ENCODE measurements around the gene DNAH10.

DNAH10 gene, protein sequence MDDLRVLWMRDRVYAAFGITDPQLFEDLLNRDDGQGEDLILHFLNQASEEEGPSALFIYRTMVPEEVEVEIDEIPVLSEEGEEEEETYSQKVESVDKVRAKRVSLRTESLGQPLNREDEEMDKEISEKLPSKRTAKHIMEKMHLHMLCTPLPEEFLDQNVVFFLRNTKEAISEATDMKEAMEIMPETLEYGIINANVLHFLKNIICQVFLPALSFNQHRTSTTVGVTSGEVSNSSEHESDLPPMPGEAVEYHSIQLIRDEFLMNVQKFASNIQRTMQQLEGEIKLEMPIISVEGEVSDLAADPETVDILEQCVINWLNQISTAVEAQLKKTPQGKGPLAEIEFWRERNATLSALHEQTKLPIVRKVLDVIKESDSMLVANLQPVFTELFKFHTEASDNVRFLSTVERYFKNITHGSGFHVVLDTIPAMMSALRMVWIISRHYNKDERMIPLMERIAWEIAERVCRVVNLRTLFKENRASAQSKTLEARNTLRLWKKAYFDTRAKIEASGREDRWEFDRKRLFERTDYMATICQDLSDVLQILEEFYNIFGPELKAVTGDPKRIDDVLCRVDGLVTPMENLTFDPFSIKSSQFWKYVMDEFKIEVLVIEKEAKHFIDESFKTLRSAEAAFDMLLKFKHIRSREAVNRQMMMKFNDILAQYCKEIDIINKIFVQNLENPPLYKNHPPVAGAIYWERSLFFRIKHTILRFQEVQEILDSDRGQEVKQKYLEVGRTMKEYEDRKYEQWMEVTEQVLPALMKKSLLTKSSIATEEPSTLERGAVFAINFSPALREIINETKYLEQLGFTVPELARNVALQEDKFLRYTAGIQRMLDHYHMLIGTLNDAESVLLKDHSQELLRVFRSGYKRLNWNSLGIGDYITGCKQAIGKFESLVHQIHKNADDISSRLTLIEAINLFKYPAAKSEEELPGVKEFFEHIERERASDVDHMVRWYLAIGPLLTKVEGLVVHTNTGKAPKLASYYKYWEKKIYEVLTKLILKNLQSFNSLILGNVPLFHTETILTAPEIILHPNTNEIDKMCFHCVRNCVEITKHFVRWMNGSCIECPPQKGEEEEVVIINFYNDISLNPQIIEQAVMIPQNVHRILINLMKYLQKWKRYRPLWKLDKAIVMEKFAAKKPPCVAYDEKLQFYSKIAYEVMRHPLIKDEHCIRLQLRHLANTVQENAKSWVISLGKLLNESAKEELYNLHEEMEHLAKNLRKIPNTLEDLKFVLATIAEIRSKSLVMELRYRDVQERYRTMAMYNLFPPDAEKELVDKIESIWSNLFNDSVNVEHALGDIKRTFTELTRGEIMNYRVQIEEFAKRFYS (N-terminal part only)

DNA sequence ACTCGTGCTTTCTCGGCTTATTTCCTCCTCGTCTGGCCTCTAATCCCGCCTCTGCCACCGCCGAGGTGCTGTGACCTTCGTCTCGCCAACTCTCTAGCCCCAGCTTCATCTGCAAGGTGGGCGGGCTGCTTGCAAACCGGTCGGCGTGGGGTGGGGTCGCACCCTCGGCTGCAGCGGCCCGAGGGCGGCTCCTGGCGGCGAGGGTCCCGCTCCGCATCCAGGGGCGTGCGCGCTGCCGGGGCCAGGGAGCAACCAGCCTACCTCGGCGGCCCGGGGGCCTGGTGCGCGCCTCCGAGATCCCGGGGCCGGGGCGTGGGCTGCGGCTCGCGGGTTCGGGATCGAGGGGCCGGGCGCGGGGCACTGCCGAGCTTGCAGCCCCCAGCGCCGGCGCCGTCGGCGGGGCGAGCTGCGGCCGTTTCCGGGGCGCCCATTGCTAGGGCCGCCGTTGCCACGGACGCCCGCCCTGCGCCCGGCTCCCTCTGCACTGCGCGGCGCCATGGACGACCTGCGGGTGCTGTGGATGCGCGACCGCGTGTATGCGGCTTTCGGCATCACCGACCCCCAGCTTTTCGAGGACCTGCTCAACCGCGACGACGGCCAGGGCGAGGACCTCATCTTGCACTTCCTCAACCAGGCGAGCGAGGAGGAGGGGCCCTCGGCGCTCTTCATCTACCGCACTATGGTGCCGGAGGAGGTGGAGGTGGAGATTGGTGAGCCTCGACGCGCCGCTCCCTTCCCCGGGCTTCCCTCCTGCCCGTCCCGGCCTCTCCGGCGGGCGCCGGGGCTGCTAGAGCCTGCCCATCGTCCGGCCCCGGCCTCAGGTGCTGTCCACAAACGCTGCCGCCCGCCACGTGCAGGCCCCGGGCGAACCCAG lies at the start of gene DNAH10:
DNAH10 (plus strand) TSS at position 461 of the 874 bp plus-strand sequence; CDS start at position 497, 36 bp downstream.
- peak; percentile 67 for DNase-seq

- DNase-seq, result no peak
Observed at GRCh38 chr12:123712780-123713319, 49.3 kb upstream of the DNAH10 start.

GRCh38 chr12:123713398-123713797 lies 48.7 kb upstream of the DNAH10 start:
- peak; percentile 36 for DNase-seq

GRCh38 chr12:123713823-123714585 lies 48.1 kb upstream of the DNAH10 start:
- peak; percentile 73 for DNase-seq

- DNase-seq, result no peak
Observed at GRCh38 chr12:123715195-123715594, 46.9 kb upstream of the DNAH10 start.

DNA sequence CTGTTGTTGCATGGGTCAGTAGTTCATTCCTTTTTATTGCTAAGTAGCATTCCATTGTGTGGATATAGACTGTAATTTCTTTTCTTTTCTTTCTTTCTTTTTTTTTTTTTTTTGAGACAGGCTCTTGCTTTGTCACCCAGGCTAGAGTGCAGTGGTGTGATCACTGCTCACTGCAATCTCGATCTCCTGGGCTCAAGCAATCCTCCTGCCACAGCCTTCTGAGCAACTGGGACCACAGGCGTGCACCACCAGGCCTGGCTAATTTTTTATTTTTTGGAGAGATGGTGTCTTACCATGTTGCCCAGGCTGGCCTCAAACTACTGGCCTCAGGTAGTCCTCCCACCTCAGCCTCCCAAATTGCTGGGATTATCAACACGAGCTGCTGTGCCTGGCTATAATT lies 44.8 kb upstream of the DNAH10 start:
- no peak for DNase-seq

- no peak for DNase-seq
Observed at GRCh38 chr12:123720141-123720814, 41.8 kb upstream of the DNAH10 start.

- no peak for DNase-seq
Observed at GRCh38 chr12:123721245-123721644, 40.9 kb upstream of the DNAH10 start.

DNA sequence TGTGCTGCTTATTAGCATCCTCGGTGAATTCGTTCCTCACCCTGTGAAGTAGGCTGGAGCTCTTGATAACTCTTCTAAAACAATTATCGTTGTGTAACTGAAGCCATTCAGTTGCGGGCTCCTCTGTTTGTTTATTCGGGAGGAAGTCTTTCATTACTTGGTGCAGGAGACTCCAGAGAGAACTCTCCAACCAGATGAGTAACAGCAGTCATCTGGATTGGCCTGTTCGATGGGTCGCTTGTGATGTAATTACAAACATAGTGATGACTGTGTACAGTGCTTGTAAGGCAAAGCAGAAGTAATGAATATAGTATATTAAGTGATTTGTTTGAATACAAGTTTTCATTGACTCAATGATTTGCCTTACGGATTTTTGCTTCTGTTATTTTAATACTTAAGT lies 39.1 kb upstream of the DNAH10 start:
- DNase-seq, result no peak

DNA sequence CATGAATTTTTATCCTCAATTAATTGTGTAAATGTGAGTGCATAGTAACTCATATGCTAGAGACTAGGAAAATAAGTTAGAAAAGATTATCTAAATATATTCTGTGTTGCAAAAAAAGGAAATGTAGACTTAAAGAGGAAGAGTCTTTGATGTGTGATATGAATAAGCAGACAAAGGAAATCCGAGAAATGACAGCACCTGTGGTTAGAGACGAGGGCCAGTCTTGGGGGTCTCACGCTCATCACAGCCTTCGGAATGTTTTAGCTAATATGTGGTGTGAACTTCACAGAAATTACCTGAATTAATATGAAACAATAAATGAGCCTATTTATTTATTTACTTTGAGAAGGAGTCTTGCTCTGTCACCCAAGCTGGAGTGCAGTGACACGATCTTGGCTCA lies 38.3 kb upstream of the DNAH10 start:
- DNase-seq, result peak; percentile 59

DNA sequence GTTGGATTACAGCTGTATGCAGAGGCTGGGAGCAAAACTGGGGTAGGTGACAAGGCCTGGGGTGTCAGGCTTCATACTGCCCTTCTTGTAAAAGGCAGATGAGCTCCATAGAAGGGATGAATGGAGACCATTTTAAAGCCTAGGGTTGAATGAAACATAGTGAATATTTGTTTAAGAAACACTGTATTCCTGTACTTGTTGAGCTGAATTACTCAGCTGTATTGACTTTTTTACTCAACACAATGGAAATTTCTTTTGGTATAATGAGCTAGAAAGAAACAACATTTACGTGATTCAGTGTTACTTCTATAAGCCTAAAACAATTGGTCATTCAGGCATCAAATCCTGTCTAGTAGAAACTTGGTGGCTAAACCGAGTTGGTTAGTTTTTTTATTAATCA lies 35.9 kb upstream of the DNAH10 start:
- DNase-seq, result no peak

GRCh38 chr12:123726962-123727361 lies 35.1 kb upstream of the DNAH10 start:
- DNase-seq, result no peak

GRCh38 chr12:123727878-123728277 lies 34.2 kb upstream of the DNAH10 start:
- DNase-seq, result no peak

- DNase-seq, result no peak
Observed at GRCh38 chr12:123731596-123731995, 30.5 kb upstream of the DNAH10 start.

DNA sequence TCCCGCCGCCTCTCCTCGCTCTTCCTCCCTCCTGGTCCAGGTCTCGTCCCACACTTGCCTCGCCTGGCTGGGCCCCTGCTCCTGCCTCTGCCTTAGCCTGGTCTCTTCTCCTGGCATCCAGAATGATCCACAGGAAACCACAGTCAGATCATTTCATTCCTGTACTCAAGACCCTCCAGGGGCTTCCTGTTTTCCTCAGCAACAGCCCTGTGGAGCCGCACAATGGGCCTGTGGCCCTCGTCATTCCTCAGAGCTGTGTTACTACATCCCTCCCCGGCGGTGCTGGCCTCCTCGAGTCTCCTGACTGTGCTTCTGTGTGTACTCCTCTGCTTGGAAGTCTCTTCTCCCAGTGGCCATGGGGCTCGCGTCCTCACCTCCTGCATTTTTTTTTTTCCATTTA lies 29.9 kb upstream of the DNAH10 start:
- no peak for DNase-seq

DNA sequence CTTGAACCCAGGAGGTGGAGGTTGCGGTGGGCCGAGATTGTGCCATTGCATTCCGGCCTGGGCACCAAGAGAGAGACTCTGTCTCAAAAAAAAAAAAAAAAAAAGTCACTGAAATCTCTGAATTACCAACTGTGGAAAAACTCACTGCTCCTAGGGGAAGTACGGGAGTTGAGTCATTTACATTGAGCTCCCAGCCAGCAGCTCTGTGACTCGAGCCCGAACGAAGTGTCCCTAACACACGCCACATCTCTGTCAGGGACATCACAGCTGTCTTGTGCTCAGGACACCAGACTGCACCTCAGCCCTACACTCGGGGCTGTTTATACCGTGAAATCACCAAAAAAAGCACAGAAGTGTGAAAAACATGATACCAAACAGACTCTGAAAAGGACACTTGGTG lies 28.9 kb upstream of the DNAH10 start:
- peak; percentile 28 for DNase-seq

DNA sequence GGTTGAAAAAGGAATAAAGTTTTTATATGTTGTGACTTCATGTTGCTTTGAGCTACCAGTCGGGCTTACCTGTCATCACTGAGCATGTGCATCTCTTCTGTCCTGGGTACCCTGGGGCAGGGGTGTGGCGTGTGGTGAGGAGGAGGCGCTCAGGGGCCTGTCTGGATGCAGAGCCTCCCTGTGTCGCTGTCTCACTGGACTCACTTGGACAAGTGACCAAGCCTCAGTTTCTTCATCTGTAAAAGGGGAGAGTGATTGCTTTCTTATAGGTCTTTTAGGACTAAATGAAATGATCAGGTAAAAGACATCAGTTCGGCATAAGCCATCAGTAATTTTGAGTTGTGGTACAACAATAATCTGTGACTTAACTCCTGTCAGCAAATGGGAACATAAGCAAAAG lies 27.8 kb upstream of the DNAH10 start:
- no peak for DNase-seq

- no peak for DNase-seq
Observed at GRCh38 chr12:123741937-123742572, 20.0 kb upstream of the DNAH10 start.

- DNase-seq, result peak; percentile 29
Observed at GRCh38 chr12:123743002-123743401, 19.1 kb upstream of the DNAH10 start.

GRCh38 chr12:123744836-123745235 lies 17.3 kb upstream of the DNAH10 start:
- DNase-seq, result no peak

Measured in stimulated activated CD4-positive, alpha-beta T cell treated with anti-CD3 and anti-CD28 coated beads, Interleukin-15, amount 100 ng/mL, for 24 hours (primary cell).